ENCODE data around the gene TFAM.

TFAM gene

DNA sequence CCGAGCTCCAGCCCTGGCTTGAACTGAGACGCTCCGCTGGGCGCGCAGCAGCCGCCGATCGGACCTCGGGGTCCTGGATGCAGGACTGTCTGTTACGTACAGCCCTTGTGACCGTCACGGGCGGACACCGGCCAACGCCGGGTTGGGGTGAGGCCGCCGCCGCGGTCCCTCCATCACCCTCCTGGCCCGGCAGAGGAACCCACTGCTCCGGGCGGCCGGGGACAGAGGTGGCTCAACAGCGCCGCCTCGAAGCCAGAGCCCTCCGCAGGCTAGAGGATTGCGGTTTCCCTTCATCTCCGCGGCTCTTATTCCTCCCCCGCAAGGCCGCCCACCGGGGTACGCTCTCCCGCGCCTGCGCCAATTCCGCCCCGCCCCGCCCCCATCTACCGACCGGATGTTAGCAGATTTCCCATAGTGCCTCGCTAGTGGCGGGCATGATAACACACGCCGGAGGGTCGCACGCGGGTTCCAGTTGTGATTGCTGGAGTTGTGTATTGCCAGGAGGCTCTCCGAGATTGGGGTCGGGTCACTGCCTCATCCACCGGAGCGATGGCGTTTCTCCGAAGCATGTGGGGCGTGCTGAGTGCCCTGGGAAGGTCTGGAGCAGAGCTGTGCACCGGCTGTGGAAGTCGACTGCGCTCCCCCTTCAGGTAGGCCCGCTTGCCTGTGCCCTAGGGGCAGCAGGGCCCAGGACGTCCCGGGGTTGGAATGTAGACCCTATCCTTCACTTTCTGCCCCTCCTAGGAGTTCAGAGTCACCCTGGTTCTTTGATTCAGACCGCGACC is at the start of gene TFAM:
Gene TFAM (plus strand): TSS at position 412 of the 785 bp plus-strand sequence. CDS start 138 bp downstream, at position 550.
- DNase-seq (ENCODE audit: low spot score), result peak; percentile 93

DNA sequence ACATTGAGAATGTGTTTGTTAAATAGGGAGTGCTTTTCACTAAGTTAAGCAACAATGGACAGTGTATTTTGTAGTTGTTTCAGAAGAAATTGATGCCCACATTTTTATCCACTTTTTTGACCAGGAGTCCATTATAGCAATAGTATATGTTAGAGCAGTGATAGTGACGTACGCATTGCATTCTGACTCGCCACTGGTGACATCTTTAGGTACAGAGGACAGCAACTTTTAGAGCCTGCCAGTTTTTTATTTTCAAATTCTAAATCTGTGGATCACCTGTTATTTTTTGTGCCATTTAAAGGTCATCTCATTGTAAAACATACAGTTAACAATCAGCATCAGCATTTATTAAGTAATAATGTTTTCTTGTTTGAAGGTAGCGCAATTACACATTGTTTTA is 49.0 kb upstream of the TFAM start:
- DNase-seq (ENCODE audit: low spot score), result no peak

DNA sequence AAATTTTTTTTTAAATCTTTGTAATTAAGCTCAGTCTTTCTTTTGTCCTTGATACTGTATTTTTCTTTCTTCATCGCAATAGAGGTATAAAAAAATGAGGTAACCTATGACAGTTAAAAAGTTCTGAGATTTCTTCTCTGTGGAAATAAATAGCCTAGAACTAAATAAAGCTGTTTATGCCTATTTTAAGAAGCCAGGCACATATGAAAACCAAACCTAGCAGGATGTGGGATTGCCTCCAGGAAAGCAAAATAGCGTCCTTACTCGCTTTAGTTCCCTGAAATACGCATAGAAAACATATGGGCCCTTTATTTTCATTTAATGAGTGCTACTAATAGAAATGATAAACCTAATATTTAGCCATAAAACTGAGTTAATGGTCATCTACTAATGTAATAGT is 43.8 kb upstream of the TFAM start:
- DNase-seq (ENCODE audit: low spot score), result no peak

DNA sequence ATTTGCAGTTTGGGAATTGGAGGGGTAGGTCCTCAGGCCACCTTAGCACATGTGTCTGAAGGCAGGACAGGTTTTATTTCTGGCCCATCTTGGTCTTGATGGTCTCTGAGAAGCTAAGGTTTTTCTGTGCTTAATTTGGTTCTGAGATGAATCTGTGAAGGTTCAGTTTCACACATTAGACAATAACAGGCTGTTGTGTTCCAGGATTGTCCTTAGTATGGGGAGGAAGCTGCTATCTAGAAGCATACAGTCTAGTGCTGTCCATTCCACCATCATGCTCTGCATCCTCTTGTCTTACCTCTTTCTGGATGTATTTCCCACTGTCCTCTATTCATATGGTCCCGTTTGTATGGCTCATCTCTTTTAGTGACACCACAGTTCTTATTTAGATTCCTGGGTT is 43.3 kb upstream of the TFAM start:
- DNase-seq (ENCODE audit: low spot score), result no peak

DNA sequence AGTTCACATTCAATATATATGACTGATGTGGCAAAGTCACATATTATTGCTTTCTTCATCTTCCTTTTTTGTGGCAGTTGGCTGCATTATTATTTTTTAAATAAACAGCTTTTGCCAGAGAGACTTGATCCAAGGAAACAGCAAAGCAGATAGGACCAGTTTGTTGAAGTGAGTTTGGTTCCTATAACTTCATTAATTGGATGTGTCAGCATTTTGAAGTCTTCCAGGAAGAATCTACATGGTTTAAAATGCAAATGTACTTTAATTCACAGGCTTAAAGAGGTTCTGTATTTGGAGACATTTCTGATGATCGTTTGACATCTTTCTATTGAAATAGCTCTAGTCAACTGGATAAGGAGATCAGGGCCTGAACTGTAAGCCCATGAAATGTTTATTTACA is 37.2 kb upstream of the TFAM start:
- no peak for DNase-seq (ENCODE audit: low spot score)

DNA sequence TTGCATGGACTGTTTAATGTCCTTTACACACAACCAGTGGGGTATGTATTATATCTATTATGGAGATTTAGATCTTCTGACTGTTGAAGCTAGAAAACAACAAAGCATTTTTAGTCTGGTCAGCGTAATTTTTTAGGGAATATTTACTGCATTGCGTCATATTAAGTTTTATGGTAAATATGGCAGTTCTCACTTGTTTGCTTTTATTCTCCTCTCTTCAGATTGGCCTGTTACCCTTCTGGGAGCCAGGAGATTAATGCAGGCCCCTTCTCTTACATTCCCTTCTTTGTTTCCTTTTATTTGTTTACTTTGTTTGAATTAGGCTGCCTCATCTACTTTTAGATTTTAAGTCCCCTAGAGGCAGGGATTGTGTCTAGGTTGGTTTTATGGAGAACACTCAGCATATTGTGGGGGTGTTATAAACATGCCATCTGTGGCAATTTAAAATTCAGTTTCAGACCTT is 36.6 kb upstream of the TFAM start:
- DNase-seq (ENCODE audit: low spot score), result no peak

DNA sequence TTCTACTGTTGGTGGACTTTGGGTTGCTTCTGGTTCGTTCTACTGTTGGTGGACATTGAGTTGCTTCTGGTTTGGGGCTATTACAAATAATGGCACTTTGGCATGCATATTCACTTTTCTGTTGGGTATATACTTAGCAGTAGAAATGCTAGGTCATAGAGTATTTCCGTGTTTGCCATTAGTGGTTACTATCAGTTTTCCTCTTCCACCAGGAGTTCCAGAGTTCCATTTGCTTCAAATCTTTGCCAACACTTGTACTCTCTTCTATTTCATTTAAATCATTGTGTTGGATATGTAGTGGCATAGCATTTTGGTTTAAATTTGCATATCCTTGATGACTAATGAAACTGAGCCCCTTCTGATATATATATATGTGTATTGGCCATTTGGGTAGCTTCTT is 35.2 kb upstream of the TFAM start:
- DNase-seq (ENCODE audit: low spot score), result no peak

DNA sequence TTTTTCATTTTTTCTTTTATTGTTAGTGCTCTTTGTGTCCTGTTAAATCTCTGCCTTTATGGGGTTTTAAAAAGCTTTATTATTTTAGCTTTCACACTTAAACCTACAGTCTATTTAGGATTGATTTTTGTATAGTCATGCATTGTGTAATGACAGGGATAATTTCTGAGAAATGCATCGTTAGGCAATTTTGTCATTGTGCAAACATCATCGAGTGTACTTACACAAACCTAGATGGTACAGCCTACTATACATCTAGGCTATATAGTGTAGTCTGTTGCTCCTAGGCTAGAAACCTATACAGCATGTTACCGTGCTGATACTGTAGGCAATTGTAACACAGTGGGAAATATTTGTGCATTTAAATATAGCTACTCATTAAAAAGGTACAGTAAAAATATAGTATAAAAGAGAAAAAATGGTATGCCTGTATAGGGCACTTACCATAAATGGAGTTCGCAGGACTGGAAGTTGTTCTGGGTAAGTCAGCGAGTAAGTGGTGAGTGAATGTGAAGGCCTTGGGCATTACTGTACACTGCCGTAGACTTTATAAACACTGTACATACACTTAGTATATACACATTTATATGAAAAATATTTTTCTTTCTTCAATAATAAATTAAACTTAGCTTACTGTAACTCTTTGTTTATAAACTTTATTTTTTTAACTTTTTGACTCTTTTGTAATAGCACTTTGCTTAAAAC is 34.4 kb upstream of the TFAM start:
- DNase-seq (ENCODE audit: low spot score), result no peak

DNA sequence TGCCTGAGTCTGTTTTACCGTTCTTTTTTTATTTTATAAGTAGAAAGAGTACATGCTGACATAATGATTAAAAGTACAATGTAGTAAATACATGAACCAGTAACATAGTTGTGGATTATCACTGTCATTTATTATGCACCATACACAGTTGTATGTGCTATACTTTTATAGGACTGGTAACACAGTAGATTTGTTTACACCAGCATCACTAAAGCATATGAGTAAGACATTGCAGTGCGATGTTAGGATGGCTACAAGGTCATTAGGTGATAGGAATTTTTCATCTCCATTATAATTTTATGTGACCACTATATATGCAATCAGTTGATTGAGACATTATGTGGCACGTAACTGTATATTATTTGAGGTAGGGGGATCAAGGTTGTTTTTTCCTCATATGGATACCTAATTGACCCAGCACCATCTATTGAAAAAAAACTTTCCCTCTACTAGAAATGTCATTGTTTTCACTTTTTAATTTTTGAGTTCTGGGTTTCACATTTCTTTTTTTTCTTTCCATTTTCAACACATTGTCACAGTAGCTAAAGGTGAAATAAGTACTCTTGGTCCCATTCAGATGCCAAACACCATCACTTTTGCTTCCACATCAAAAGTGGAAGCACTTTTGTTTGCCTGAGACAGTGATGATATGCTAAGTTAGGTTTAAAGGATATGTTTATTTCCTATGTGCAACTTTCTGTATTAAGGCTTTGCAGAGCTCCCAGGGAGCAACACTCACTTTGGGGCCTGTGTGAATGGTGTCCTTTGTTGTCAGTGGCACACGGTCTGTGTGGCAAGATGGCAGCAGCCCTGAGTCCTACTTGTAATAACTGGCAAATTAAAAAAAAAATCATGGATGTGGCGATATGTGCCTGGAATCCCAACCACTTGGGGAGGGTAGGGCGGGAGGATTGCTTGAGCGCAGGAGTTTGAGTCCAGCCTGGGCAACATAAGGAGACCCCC is 33.3 kb upstream of the TFAM start:
- DNase-seq (ENCODE audit: low spot score), result no peak

DNA sequence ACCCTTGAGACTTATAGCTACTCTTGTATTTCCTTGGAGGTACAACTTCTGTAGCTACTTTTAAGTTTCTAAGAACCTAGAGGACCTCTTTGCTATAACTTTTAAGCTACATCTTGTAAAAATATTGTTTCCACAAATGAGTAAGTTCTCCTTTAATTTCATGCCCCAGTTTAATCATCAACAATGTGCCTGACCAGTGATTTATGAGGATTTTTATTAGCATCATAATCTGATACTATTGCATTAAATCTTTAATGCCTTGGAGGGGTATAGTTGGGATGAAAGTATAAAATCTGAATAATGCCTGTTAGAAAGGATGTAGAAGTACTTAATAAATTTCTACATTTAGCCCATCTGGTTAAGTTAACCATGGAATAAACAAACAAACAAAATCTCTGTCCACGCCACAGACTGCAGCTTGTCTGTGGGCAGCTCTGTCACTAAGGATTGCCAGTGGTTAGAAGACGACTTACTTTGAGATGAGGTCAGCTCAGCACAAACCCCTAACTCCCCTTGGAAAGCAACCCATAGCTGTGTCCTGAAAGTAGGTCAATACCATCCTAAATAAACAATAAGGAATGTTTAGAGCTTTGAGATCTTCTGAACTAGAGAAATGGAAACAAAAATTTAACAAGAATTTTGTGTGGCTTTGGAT is 32.1 kb upstream of the TFAM start:
- DNase-seq (ENCODE audit: low spot score), result no peak

DNA sequence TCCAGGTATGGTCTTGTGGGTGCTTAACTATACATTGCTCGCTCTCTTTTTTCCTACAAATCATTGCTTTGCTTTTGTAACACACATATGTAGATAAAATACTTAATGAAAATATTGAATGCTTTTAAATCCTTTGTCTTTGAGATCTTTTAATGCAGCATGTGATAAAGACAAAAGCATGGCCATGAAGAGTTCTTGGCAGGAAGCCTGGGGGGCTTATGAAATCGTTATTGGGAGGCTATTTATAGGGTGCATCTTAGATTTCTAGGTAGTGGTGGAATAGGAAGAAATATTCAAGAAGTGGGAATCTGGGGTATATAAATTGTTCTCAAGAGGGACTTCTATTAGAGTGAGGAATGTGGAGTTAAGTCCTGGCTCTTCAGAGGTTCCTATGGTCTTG is 28.5 kb upstream of the TFAM start:
- no peak for DNase-seq (ENCODE audit: low spot score)

DNA sequence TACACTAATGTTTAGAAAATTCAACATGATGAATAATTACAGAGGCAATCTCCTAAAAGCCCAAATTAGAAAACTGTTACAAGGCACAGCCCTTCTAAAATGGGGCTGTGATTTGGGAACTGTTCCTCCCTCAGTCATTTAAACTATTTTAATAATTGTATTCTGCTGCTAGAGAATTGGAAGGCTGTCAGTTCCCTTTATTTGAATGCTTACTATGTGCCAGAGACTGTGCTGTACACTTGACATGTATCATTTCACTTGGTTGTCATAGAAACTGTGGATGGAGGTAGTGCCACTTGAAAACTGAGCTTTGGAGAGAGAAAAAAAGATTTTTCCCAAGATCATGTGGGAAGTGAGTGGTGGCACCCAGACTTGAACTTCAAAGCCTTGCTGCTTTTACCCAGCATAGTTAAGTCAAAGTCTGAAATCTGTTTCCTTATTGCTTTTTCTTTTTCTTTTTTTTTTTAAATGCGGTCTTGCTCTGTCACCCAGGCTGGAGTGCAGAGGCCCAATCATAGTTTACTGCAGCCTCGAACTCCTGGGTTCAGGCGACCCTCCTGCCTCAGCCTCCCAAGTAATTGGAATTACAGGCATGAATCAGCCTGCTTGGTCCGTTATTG is 26.8 kb upstream of the TFAM start:
- no peak for DNase-seq (ENCODE audit: low spot score)

DNA sequence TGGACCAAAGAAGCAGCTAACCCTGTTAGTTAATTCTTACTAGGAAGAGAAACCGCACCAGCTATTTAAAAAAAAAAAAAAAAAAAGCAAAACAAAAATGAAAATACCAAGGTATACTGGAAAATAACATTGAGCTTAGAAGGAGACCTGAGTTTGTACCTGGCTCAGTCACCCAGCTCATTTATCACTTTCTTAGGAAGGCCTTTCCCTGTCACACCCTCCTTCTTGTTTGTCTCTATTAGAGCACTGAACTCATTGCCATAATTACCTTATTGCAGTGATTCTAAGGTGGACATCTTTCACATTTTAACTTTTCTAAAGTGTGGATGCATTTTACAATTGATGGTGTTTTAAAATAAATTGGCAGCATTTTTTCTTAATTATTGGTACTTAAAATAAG is 26.3 kb upstream of the TFAM start:
- DNase-seq (ENCODE audit: low spot score), result no peak

DNA sequence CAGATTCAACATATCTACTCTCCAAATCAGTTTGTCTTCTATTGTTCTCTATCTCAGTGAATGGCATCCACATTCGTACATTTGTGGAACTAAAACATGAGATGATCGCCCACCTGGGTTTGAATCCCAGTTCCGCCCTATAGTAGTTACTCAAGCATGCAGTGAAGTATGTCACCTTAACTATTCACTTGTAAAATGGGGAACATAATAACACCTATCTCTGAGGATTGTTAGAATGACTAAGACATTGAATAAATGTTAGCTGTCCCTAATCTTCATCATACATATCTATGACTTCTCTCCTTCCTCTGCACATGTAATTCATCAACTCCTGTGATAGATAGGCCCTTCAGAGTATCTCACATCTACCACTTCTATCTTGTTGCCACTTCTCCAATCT is 25.7 kb upstream of the TFAM start:
- DNase-seq (ENCODE audit: low spot score), result no peak

DNA sequence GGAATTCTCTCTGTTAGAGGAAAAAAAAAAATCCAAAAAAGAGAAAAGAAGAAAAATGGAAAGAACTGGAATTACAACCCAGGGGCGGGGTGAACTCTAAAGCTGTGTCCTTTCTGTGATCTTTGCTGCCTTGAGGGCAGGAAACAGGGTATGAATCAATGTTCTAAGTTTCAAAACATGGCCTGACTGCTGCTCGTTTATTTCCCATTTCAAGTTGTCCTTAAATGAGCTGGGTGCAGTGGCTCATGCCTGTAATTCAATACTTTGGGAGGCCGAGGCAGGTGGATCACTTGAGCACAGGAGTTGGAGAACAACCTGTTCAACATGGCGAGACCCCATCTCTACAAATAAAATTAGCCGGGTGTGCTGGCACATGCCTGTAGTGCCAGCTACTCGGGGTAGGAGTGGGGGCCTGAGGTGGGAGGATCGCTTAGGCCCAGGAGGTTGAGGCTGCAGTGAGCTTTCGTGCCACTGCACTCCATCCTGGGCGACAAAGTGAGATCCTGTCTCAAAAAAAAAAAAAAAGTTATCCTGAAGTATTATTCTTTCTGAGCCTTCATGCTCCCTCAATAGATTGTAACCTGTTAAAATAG is 24.7 kb upstream of the TFAM start:
- DNase-seq (ENCODE audit: low spot score), result no peak

DNA sequence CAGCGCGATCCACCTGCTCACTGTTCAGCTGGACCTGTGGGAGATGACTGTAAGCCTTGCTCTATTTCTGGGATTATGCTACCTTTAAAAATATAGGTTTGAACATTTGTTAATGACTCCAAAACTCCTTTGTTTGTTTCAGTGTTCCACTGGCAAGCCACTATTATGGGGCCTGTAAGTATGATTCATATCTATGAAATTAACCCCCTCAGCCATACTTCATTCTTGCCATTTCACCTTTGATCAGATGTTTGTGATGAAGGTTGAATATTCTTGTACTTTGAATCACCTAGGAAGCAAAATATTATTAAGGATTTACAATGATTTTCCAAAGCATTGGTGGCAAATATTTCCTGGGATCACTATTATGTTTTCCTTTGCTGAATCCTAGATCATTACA is 23.9 kb upstream of the TFAM start:
- peak; percentile 5 for DNase-seq (ENCODE audit: low spot score)

DNA sequence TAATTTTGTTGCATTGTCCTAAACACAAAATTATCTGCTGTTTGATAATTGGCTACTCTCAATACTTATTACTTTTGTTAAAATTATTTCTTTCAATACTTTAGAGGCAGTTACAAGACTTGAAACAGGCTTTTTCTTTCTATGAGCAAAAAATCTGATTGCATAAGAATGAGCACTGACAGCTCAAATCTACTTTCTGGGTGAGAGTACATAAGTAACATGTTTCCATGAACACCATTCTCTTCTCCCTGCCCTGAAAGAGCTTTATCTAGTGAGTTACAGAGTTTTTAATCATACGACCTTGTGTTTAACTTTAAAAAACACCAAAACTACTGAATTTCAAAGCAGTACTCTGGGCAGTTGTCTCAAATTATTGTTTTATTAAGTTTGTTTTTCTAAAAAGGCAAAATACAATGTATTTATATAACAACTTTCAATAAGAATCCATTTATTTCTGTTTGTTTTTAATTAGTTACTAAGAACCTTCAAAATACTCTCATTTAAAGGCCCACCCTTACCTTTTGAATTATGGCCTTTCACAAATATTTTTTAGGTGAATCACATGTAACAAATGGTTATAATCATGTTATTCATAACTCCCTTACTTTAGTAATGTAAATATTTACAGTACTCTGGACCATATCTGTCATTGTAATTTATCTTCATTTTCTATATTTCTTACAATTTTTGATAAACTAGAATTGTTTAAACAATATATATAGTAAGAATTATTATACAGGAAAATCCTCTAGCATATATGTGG is 23.0 kb upstream of the TFAM start:
- no peak for DNase-seq (ENCODE audit: low spot score)

DNA sequence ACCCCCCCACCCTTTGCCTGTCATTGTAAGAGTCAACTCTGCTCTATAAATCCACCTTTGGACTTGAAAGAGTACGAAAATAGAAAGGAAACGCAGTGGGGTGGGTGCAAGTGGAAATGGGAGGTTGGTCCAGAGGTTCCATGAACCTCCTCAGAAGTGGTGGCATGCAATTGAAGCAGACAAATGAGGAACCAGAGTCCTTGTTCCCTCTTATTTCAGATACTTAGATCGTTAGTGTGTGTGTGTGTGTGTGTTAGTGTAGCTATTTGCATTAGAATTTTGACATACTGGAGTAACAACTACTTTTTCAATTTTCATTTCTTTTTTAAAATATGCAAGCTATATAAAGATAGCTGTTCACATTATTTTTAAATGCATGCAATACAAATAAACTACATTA is 18.1 kb upstream of the TFAM start:
- no peak for DNase-seq (ENCODE audit: low spot score)

DNA sequence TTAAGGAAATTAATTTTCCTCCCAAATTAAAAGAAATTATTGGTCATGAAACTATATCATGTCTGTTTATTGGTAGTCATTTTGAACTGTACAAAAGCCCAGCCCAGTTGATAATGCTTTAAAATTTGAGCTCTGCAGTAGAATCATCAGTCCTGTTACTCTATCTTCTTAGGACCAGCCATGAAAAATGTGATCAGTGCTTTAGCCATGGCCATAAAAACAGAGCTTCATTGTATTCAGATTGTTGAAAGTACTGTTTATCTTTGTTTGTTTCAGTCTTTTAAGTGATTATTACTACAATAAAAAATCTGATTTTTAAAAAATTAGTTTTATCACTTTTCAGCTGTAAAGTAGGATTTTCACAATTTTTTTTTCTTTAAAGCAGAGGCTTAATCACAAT is 13.7 kb upstream of the TFAM start:
- no peak for DNase-seq (ENCODE audit: low spot score)

Measured in kidney tubule cell (primary cell).